Measurements from ENCODE around the gene PARD6A. TPM values are rescaled to one million over a fixed set of nuclear protein-coding genes. Genes with fewer than 3 reads are reported as not detected.

PARD6A gene
- total RNA-seq, 1 experiment from 2014 or later, result 5.6 TPM

DNA sequence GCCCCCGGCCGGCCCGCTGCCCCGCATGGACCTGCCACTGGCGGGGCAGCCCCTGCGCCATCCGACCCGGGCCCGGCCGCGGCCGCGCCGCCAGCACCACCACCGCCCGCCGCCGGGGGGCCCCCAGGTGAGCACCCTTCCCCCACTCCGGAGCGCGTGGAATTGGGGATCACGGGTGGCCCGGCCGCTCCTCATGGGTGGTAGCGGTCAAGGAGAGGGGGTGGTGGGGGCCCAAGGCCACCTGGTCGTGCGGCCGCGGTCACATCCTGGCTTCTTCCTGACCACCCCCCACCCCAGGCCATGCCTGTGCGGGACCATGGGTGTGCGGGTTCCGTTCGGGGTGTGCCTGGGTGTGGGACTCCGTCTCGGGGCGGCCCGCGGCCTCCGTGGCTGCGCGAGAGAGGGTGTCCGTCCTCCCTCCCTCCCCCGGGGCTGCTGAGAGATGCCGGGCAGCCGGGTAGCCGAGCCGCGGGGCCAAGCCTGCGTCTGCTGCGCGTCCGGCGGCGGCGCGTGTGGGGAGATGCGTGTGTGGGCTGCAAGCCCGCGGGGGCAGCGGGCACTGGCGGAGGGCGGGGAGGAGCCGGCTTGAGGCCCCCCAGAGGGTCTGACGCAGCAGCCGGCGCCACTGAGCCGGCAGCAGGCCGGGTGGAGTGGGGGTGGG lies 7.5 kb upstream of the PARD6A start:
- Histone ChIP-seq H3K9ac (ENCODE audit: low read length) (peak overlapping the region; percentile 81), H3K4me2 (ENCODE audit: low read length) (peak overlapping the region; percentile 90), H3K36me3 (ENCODE audit: control insufficient read depth in 1 of 2, insufficient read depth in 2 of 2, low read length in 2 of 2) (peaks cover 0 to 6% of the 10 kb centered on the region in 2 experiments; a peak in 1 of 4 replicates), H3K4me1 (ENCODE audit: control insufficient read depth in 1 of 2, insufficient read depth in 2 of 2, low read length in 2 of 2) (peaks cover 0 to 4% of the 10 kb centered on the region in 2 experiments; a peak in 1 of 4 replicates), H3K27me3 (ENCODE audit: insufficient read depth, low read length) (no peaks in the 10 kb centered on the region), H3K9me2 (ENCODE audit: insufficient read depth) (no peaks in the 10 kb centered on the region), H3K9me3 (ENCODE audit: control insufficient read depth in 1 of 2, insufficient read depth in 1 of 2, low read depth in 1 of 2, low read length in 2 of 2) (no peaks in the 10 kb centered on the region), H4K20me1 (ENCODE audit: insufficient read depth) (no peaks in the 10 kb centered on the region), H3K27ac (ENCODE audit: low read depth, low read length) (peak overlapping the region; percentile 70; the same call in 1 of the 2 replicates), H2AFZ (ENCODE audit: low read depth, low read length, poor library complexity, severe bottlenecking) (no peak overlapping the region), H3K79me2 (ENCODE audit: insufficient read depth, low read length) (peaks cover 5% of the 10 kb centered on the region; the same call in 1 of the 2 replicates), H3K4me3 (replicated peaks in 1 of 2; ENCODE audit: low read depth in 1 of 2, low read length in 2 of 2) (peak overlapping the region; percentile 79 to 90)
- ChIA-PET RAD21 (ENCODE audit: low non-redundant PET in 1 of 2, low total read pairs in 2 of 2, uncharacterized antibody in 2 of 2, unreplicated experiment in 2 of 2) (no interaction called here), POLR2A (no interaction called here), CTCF (interaction anchor here (1.9 kb wide), 1 partner anchor 132 kb away, joined by 4 read pairs; no protein-coding TSS in a partner anchor)
- DNase-seq (ENCODE audit: low read depth, low spot score), result no peak
- BruUV-seq (replicated peaks), result no TSS peak
- peak; percentile 78 for ATAC-seq
- intact Hi-C loops (cut with micrococcal nuclease), result no loop called here
- TF ChIP-seq SIN3A (IDR thresholded peaks at IDR 0.05; ENCODE audit: low read depth), result no peak
- TF ChIP-seq ZFX (IDR thresholded peaks at IDR 0.05), result peak; percentile 53; the same call in 1 of the 2 replicates
- peak in 2 of 3 experiments; percentile 34 to 48; a peak in 4 of 6 replicates for TF ChIP-seq CTCF (IDR thresholded peaks at IDR 0.05 in 2 of 3, conservative IDR thresholded peaks at IDR 0.05 in 1 of 3; ENCODE audit: borderline replicate concordance in 1 of 3, insufficient read depth in 1 of 3, low read depth in 2 of 3, low read length in 2 of 3)
- TF ChIP-seq, protein P1, sequence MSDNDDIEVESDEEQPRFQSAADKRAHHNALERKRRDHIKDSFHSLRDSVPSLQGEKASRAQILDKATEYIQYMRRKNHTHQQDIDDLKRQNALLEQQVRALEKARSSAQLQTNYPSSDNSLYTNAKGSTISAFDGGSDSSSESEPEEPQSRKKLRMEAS (IDR thresholded peaks at IDR 0.05), result no peak; the same call in 1 of the 2 replicates
- no peak for TF ChIP-seq RAD21 (IDR thresholded peaks at IDR 0.05; ENCODE audit: low read depth)
- TF ChIP-seq JUND (IDR thresholded peaks at IDR 0.05), result no peak
- no peak for TF ChIP-seq SRF (IDR thresholded peaks at IDR 0.05; ENCODE audit: low read depth)
- TF ChIP-seq EZH2 (IDR thresholded peaks at IDR 0.05), result no peak
- no peak for TF ChIP-seq EGR1 (IDR thresholded peaks at IDR 0.05; ENCODE audit: low read depth)
- TF ChIP-seq ZNF274 (IDR thresholded peaks at IDR 0.05; ENCODE audit: low read depth, low read length), result no peak
- TF ChIP-seq ELF1 (IDR thresholded peaks at IDR 0.05; ENCODE audit: borderline replicate concordance, low read depth), result no peak
- TF ChIP-seq, protein P2, sequence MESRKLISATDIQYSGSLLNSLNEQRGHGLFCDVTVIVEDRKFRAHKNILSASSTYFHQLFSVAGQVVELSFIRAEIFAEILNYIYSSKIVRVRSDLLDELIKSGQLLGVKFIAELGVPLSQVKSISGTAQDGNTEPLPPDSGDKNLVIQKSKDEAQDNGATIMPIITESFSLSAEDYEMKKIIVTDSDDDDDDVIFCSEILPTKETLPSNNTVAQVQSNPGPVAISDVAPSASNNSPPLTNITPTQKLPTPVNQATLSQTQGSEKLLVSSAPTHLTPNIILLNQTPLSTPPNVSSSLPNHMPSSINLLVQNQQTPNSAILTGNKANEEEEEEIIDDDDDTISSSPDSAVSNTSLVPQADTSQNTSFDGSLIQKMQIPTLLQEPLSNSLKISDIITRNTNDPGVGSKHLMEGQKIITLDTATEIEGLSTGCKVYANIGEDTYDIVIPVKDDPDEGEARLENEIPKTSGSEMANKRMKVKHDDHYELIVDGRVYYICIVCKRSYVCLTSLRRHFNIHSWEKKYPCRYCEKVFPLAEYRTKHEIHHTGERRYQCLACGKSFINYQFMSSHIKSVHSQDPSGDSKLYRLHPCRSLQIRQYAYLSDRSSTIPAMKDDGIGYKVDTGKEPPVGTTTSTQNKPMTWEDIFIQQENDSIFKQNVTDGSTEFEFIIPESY (IDR thresholded peaks at IDR 0.05; ENCODE audit: extremely low read depth, insufficient replicate concordance, low read length), result no peak
- no peak for TF ChIP-seq FOSL1 (IDR thresholded peaks at IDR 0.05; ENCODE audit: low read depth)

Measured in HCT116 (cell line).